ENCODE data around the gene JAK3. TPM values are rescaled to one million over a fixed set of nuclear protein-coding genes. Genes with fewer than 3 reads are reported as not detected.

The JAK3 gene
- total RNA-seq, 2 experiments from 2014 or later = 119 to 122 TPM

- POLR2A ChIA-PET = interaction anchor here (0.9 kb wide), 1 partner anchor 17 kb away, joined by 3 read pairs; no protein-coding TSS in a partner anchor
These were observed 17.8 kb downstream of the JAK3 start for GRCh38 chr19:17829855-17830566.

DNA sequence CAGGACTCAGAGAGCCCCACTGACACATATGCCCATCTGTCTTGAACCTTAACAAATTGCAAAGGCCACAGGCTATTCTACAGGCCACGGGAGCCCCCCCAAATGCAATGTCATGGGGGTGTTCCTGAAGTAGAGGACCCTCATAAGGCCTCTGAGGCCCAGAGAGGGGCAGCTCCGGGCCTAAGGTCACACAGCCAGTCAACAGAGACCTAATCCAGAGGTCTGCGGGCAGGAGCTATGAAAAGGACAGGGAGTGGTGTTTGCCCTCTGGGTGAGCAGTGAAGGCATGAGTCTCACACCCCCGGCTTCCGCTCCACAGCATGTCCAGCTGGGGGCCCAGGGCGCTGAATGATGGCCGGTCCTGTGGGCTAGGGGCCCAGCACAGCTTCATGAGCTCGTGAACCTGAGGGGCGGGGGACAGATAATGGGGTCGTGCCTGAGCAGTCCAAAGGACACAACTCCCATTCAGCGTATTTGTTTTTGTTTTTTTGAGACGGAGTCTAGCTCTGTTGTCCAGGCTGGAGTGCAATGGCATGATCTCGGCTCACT, 21.2 kb downstream of the JAK3 start:
- POLR2A ChIA-PET = no interaction called here
- Mint-ChIP-seq H3K27me3 (no peaks in the 10 kb centered on the region), H3K36me3 (peaks cover 24% of the 10 kb centered on the region), H3K4me1 (peaks cover 3% of the 10 kb centered on the region), H3K27ac (no peak overlapping the region), H3K9me3 (no peaks in the 10 kb centered on the region), H3K4me3 (no peak overlapping the region)
- DNase-seq (no peak), ATAC-seq (ENCODE audit: low read depth) (no peak)

More at GRCh38 chr19:17829855-17830566, 17.8 kb downstream of the JAK3 start:
- peaks cover 1% of the 10 kb centered on the region for H3K9me3 Mint-ChIP-seq
- no peaks in the 10 kb centered on the region for H3K27me3 Mint-ChIP-seq
- peaks cover 49% of the 10 kb centered on the region for H3K36me3 Mint-ChIP-seq
- peaks cover 3% of the 10 kb centered on the region for H3K4me1 Mint-ChIP-seq
- no peak overlapping the region for H3K27ac Mint-ChIP-seq
- DNase-seq (no peak), ATAC-seq (ENCODE audit: low read depth) (no peak)
- H3K4me3 Mint-ChIP-seq = no peak overlapping the region

- no peaks in the 10 kb centered on the region for H3K9me3 Mint-ChIP-seq
- H3K27ac Mint-ChIP-seq = no peak overlapping the region
- no peak for ATAC-seq (ENCODE audit: low read depth)
- no peak overlapping the region for H3K4me3 Mint-ChIP-seq
- peaks cover 3% of the 10 kb centered on the region for H3K4me1 Mint-ChIP-seq
- H3K36me3 Mint-ChIP-seq = peaks cover 9% of the 10 kb centered on the region
- H3K27me3 Mint-ChIP-seq = no peaks in the 10 kb centered on the region
- DNase-seq = no peak
- POLR2A ChIA-PET = interaction anchor here (1.5 to 2.2 kb wide), 3 partner anchors 15 to 23 kb away, joined by 3 to 5 read pairs (median 4); no protein-coding TSS in a partner anchor
These were observed 23.4 kb downstream of the JAK3 start for GRCh38 chr19:17824339-17824738.

- POLR2A ChIA-PET = no interaction called here
- no peaks in the 10 kb centered on the region for H3K27me3 Mint-ChIP-seq
These were observed 26.6 kb downstream of the JAK3 start, which contains the start of gene INSL3 for GRCh38 chr19:17821190-17821589. Gene INSL3 (minus strand): TSS chr19:17821519. CDS start chr19:17821506, 13 bp downstream.

DNA sequence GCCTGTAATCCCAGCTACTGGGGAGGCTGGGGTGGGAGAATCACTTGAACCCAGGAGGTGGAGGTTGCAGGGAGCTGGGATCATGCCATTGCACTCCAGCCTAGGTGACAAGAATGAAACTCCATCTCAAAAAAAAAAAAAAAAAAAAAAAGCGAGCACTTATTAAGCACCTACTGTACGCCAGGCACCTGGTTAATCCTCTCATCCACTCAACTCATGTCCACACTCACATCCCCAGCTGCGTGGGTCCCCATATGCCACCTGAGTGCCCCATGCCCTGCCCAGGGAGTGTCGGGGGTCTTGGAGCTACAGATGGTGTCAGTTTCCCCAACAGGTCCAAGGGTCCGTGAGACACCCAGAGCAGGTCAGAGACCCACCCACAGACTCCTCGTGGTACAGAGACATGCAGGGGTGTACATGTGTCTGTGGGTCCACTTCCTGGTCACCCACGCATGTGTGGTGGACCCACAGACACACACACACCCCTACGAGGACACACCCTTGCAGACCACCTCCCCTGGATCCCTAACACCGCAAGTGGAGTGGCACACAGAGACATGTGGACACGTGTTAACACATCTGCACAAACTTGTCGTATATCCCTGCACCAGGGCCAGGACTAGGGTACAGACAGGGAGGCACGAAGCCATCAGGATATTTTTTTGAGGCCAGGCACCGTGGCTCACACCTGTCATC, 30.0 kb downstream of the JAK3 start:
- DNase-seq (no peak), ATAC-seq (ENCODE audit: low read depth) (no peak)
- POLR2A ChIA-PET = interaction anchor here (0.7 kb wide), 2 partner anchors 10 to 1345 kb away, joined by 3 read pairs; no protein-coding TSS in a partner anchor
- Mint-ChIP-seq H3K27ac (no peak overlapping the region), H3K4me3 (no peak overlapping the region), H3K9me3 (no peaks in the 10 kb centered on the region), H3K27me3 (no peaks in the 10 kb centered on the region), H3K36me3 (peaks cover 1% of the 10 kb centered on the region), H3K4me1 (peaks cover 2% of the 10 kb centered on the region)

More at GRCh38 chr19:17821190-17821589, 26.6 kb downstream of the JAK3 start, which contains the start of gene INSL3:
- no peaks in the 10 kb centered on the region for H3K4me1 Mint-ChIP-seq
- no peak for DNase-seq
- H3K4me3 Mint-ChIP-seq = no peak within 1 kb of the TSS
- no peak for ATAC-seq (ENCODE audit: low read depth)
- H3K27ac Mint-ChIP-seq = no peak within 1 kb of the TSS
- no peaks in the 10 kb centered on the region for H3K9me3 Mint-ChIP-seq
- H3K36me3 Mint-ChIP-seq = peaks cover 4% of the 10 kb centered on the region

- Mint-ChIP-seq H3K4me3 (no peak overlapping the region), H3K27ac (no peak overlapping the region), H3K27me3 (peaks cover 10% of the 10 kb centered on the region), H3K36me3 (peaks cover 1% of the 10 kb centered on the region), H3K9me3 (no peaks in the 10 kb centered on the region), H3K4me1 (peaks cover 8% of the 10 kb centered on the region)
- POLR2A ChIA-PET = no interaction called here
- DNase-seq = no peak
- ATAC-seq (ENCODE audit: low read depth) = no peak
These were observed 35.7 kb downstream of the JAK3 start for GRCh38 chr19:17812099-17812498.

DNA sequence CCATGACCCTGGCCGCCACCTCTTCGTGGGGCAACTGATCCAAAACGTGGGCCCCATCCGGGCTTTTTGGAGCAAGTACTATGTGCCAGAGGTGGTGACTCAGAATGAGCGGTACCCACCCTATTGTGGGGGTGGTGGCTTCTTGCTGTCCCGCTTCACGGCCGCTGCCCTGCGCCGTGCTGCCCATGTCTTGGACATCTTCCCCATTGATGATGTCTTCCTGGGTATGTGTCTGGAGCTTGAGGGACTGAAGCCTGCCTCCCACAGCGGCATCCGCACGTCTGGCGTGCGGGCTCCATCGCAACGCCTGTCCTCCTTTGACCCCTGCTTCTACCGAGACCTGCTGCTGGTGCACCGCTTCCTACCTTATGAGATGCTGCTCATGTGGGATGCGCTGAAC, 36.1 kb downstream of the JAK3 start:
- Mint-ChIP-seq H3K27ac (no peak overlapping the region), H3K36me3 (peaks cover 1% of the 10 kb centered on the region), H3K9me3 (no peaks in the 10 kb centered on the region), H3K4me1 (peaks cover 8% of the 10 kb centered on the region), H3K4me3 (no peak overlapping the region), H3K27me3 (peaks cover 11% of the 10 kb centered on the region)
- POLR2A ChIA-PET = no interaction called here
- DNase-seq = no peak
- ATAC-seq (ENCODE audit: low read depth) = no peak

- peaks cover 11% of the 10 kb centered on the region for H3K27me3 Mint-ChIP-seq
- no peak for DNase-seq
- H3K9me3 Mint-ChIP-seq = no peaks in the 10 kb centered on the region
- no peak overlapping the region for H3K27ac Mint-ChIP-seq
- no peak for ATAC-seq (ENCODE audit: low read depth)
- H3K4me1 Mint-ChIP-seq = peaks cover 8% of the 10 kb centered on the region
- POLR2A ChIA-PET = no interaction called here
- H3K36me3 Mint-ChIP-seq = peaks cover 1% of the 10 kb centered on the region
- H3K4me3 Mint-ChIP-seq = no peak overlapping the region
These were observed 36.7 kb downstream of the JAK3 start for GRCh38 chr19:17811103-17811502.

GRCh38 chr19:17807731-17808316, 40.0 kb downstream of the JAK3 start:
- Mint-ChIP-seq H3K9me3 (no peaks in the 10 kb centered on the region), H3K4me3 (peak overlapping the region; percentile 65), H3K27me3 (peaks cover 11% of the 10 kb centered on the region), H3K4me1 (peaks cover 17% of the 10 kb centered on the region), H3K36me3 (no peaks in the 10 kb centered on the region), H3K27ac (peak overlapping the region; percentile 51)
- POLR2A ChIA-PET = interaction anchor here (2.4 kb wide), 1 partner anchor 40 kb away, joined by 8 read pairs; the partner anchor contains the start of gene JAK3
- ATAC-seq (ENCODE audit: low read depth) (peak; percentile 70), DNase-seq (peak; percentile 47)

DNA sequence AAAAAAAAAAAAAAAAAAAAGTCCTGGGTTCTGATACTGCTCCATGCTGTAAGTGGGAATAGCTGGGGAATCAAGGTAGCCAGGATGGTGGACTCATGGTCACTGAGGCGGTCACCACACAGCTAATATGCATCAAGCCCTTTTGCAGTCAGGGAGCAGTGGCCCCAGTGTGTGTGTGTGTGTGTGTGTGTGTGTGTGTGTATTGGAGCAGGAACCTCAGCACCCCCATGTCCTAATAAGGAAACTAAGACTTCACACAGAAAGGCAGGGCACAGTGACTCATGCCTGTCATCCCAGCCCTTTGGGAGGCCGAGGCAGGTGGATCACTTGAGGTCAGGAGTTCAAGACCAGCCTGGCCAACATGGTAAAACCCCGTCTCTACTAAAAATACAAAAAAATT, 40.8 kb downstream of the JAK3 start:
- POLR2A ChIA-PET = no interaction called here
- no peaks in the 10 kb centered on the region for H3K9me3 Mint-ChIP-seq
- peak overlapping the region; percentile 66 for H3K4me3 Mint-ChIP-seq
- H3K27me3 Mint-ChIP-seq = peaks cover 11% of the 10 kb centered on the region
- ATAC-seq (ENCODE audit: low read depth) = no peak
- no peaks in the 10 kb centered on the region for H3K36me3 Mint-ChIP-seq
- H3K27ac Mint-ChIP-seq = peak overlapping the region; percentile 22
- peaks cover 20% of the 10 kb centered on the region for H3K4me1 Mint-ChIP-seq
- no peak for DNase-seq

DNA sequence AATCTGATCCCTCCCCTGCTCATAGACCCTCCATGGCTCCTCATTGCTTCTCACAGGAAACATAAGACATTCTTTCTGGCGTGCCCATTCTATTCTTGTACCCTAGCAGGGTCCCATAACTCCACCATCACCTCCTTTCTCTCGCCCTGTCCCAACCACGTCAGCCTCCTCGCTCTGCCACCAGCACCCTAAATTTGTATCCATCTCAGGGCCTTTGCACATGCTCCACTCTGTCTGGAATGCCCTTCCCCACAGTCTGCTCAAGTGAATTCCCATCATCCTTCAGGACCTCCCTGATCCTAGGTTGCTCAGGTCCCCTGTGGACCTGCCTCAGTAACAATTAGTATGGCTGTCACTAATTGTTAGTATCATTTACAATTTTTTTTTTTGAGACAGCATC, 42.4 kb downstream of the JAK3 start:
- Mint-ChIP-seq H3K36me3 (no peaks in the 10 kb centered on the region), H3K27ac (no peak overlapping the region)
- POLR2A ChIA-PET = interaction anchor here (1.7 kb wide), 1 partner anchor 30 kb away, joined by 7 read pairs; no protein-coding TSS in a partner anchor

DNA sequence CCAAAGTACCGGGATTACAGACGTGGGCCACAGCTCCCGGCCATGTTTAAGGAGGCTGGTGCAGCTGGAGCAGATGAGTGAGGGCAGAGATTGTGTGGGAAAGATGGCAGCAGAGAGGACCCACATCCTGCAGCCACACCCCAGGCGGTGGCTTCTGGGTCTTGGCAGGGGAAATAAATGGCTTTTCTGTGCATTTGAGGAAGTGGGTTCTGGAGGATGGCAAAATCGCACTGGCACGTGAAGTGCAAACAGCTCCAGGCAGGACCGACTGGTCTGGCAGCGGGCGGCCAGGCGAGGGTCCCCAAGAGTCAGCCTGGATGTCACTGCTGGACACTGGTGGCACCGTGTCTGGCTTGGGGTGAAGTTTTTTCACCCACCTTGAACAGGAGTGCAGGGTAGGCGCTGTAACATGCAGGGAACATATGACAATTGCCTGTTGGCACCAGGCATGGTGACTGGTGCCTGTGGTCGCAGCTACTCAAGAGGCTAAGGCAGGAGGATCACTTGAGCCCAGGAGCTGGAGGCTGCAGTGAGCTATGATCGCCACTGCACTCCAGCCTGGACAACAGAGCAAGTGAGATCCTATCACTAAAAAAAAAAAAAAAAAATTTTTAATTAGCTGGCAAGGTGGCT, 44.4 kb downstream of the JAK3 start:
- peak overlapping the region; percentile 35 for H3K27ac Mint-ChIP-seq
- POLR2A ChIA-PET = interaction anchor here (0.7 to 2.3 kb wide), 5 partner anchors 9 to 470 kb away, joined by 3 to 7 read pairs (median 6); partner anchors contain the start of genes B3GNT3, JAK3 and MAP1S
- no peaks in the 10 kb centered on the region for H3K36me3 Mint-ChIP-seq
- peaks cover 20% of the 10 kb centered on the region for H3K4me1 Mint-ChIP-seq
- peak; percentile 59 for DNase-seq
- peak overlapping the region; percentile 68 for H3K4me3 Mint-ChIP-seq
- peak; percentile 63 for ATAC-seq (ENCODE audit: low read depth)
- H3K27me3 Mint-ChIP-seq = peaks cover 9% of the 10 kb centered on the region
- no peaks in the 10 kb centered on the region for H3K9me3 Mint-ChIP-seq

More for the DNA sequence above, 42.4 kb downstream of the JAK3 start:
- H3K27me3 Mint-ChIP-seq = peaks cover 11% of the 10 kb centered on the region
- no peak for DNase-seq
- H3K9me3 Mint-ChIP-seq = no peaks in the 10 kb centered on the region
- ATAC-seq (ENCODE audit: low read depth) = no peak
- H3K4me3 Mint-ChIP-seq = no peak overlapping the region
- peaks cover 20% of the 10 kb centered on the region for H3K4me1 Mint-ChIP-seq
